ENCODE data around the gene ART3. TPM values are rescaled to one million over a fixed set of nuclear protein-coding genes. Genes with fewer than 3 reads are reported as not detected.

Gene ART3
- total and polyA plus RNA-seq, 9 of the 15 experiments (the other 6 are each of a cell fraction or from before 2014, with no cell fraction given): 0.69 to 1.4 (median 1.1) TPM; not detected in 1

DNA sequence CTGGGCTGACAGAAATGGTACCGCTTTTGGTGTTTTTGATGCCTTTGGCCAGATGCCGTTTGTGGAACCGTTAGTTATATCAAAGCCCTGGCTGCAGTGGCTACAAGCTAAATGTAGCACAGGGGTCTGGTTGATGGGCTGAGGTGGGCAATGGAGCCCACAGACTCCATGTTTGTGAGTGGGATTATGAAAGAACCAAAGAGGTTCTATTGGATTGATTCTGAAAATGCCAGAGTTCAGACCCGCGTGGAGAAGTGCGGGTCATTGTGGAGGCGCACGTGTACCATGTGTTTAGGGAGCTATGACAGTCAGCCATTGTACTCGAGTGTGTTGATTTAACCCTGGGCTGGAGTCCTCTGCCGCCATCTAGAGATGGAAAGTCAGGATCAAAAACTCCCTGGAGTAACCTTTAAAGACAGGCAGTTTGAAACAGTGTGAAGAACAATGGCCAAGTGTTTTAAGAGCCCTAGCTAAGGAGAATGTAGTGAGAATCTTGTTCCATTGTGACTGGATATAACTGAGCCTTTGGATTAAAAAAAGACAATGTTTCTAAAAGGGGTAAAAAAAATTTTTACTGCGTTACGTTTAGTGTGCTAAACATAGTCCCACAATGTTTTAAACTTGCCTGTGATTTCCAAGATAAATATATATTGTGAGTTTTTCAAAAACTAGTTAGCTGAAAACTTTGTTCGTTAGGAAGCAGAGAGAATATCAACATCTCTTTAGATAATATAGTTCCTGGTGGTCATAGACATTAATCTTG is 12.7 kb downstream of the ART3 start (continued):
- no peak for TF ChIP-seq AFF1 (IDR thresholded peaks at IDR 0.05; ENCODE audit: low read depth in 1 of 2, partially characterized antibody in 2 of 2)
- TF ChIP-seq, protein P1, sequence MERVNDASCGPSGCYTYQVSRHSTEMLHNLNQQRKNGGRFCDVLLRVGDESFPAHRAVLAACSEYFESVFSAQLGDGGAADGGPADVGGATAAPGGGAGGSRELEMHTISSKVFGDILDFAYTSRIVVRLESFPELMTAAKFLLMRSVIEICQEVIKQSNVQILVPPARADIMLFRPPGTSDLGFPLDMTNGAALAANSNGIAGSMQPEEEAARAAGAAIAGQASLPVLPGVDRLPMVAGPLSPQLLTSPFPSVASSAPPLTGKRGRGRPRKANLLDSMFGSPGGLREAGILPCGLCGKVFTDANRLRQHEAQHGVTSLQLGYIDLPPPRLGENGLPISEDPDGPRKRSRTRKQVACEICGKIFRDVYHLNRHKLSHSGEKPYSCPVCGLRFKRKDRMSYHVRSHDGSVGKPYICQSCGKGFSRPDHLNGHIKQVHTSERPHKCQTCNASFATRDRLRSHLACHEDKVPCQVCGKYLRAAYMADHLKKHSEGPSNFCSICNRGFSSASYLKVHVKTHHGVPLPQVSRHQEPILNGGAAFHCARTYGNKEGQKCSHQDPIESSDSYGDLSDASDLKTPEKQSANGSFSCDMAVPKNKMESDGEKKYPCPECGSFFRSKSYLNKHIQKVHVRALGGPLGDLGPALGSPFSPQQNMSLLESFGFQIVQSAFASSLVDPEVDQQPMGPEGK (CRISPR knock-in tag; IDR thresholded peaks at IDR 0.05; ENCODE audit: borderline replicate concordance): no peak
- TF ChIP-seq GATA2 (CRISPR knock-in tag; IDR thresholded peaks at IDR 0.05): no peak
- TF ChIP-seq, protein P2, sequence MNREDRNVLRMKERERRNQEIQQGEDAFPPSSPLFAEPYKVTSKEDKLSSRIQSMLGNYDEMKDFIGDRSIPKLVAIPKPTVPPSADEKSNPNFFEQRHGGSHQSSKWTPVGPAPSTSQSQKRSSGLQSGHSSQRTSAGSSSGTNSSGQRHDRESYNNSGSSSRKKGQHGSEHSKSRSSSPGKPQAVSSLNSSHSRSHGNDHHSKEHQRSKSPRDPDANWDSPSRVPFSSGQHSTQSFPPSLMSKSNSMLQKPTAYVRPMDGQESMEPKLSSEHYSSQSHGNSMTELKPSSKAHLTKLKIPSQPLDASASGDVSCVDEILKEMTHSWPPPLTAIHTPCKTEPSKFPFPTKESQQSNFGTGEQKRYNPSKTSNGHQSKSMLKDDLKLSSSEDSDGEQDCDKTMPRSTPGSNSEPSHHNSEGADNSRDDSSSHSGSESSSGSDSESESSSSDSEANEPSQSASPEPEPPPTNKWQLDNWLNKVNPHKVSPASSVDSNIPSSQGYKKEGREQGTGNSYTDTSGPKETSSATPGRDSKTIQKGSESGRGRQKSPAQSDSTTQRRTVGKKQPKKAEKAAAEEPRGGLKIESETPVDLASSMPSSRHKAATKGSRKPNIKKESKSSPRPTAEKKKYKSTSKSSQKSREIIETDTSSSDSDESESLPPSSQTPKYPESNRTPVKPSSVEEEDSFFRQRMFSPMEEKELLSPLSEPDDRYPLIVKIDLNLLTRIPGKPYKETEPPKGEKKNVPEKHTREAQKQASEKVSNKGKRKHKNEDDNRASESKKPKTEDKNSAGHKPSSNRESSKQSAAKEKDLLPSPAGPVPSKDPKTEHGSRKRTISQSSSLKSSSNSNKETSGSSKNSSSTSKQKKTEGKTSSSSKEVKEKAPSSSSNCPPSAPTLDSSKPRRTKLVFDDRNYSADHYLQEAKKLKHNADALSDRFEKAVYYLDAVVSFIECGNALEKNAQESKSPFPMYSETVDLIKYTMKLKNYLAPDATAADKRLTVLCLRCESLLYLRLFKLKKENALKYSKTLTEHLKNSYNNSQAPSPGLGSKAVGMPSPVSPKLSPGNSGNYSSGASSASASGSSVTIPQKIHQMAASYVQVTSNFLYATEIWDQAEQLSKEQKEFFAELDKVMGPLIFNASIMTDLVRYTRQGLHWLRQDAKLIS (CRISPR knock-in tag; IDR thresholded peaks at IDR 0.05): no peak
- no peak for TF ChIP-seq U2AF2 (optimal IDR thresholded peaks at IDR 0.05; ENCODE audit: low read depth, low read length)
- no peak for TF ChIP-seq ZNF717 (CRISPR knock-in tag; IDR thresholded peaks at IDR 0.05)
- peak in 1 of 2 experiments; percentile 62; a peak in 1 of 4 replicates for TF ChIP-seq ARNT (IDR thresholded peaks at IDR 0.05)
- TF ChIP-seq, protein P3, sequence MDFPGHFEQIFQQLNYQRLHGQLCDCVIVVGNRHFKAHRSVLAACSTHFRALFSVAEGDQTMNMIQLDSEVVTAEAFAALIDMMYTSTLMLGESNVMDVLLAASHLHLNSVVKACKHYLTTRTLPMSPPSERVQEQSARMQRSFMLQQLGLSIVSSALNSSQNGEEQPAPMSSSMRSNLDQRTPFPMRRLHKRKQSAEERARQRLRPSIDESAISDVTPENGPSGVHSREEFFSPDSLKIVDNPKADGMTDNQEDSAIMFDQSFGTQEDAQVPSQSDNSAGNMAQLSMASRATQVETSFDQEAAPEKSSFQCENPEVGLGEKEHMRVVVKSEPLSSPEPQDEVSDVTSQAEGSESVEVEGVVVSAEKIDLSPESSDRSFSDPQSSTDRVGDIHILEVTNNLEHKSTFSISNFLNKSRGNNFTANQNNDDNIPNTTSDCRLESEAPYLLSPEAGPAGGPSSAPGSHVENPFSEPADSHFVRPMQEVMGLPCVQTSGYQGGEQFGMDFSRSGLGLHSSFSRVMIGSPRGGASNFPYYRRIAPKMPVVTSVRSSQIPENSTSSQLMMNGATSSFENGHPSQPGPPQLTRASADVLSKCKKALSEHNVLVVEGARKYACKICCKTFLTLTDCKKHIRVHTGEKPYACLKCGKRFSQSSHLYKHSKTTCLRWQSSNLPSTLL (IDR thresholded peaks at IDR 0.05): no peak
- TF ChIP-seq TEAD4 (IDR thresholded peaks at IDR 0.05; ENCODE audit: low read length): no peak; the same call in 1 of the 2 replicates
- TF ChIP-seq TEAD4 (CRISPR knock-in tag; IDR thresholded peaks at IDR 0.05; ENCODE audit: borderline replicate concordance): no peak
- no peak for TF ChIP-seq TCF7L2 (IDR thresholded peaks at IDR 0.05; ENCODE audit: low read depth, low read length)
- TF ChIP-seq, protein P4, sequence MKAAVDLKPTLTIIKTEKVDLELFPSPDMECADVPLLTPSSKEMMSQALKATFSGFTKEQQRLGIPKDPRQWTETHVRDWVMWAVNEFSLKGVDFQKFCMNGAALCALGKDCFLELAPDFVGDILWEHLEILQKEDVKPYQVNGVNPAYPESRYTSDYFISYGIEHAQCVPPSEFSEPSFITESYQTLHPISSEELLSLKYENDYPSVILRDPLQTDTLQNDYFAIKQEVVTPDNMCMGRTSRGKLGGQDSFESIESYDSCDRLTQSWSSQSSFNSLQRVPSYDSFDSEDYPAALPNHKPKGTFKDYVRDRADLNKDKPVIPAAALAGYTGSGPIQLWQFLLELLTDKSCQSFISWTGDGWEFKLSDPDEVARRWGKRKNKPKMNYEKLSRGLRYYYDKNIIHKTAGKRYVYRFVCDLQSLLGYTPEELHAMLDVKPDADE (conservative IDR thresholded peaks at IDR 0.05; ENCODE audit: control insufficient read depth, low read depth, low read length): no peak
